ENCODE measurements around the gene CALY.

DNA sequence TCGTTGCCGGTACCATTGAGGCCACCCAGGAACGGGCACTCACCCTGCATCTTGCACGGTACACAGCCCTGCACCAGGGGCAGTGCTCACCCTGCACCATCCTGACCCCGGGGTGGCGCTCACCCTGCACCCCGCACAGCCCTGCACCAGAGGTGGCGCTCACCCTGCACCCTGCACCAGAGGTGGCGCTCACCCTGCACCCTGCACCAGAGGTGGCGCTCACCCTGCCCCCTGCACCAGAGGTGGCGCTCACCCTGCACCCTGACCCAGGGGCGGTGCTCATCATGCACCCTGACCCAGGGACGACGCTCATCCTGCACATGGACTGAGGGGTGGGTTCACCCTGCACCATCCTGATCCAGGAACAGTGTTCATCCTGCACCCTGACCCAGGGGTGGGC is 34.5 kb downstream of the CALY start:
- TF ChIP-seq POLR2A (IDR thresholded peaks at IDR 0.05; ENCODE audit: low read depth, low read length) (no peak), POLR2AphosphoS5 (IDR thresholded peaks at IDR 0.05; ENCODE audit: low read depth, low read length) (no peak)
